Raji (cell line): Measurements from ENCODE around the gene CHAC2.

Experiments
- POLR2A ChIP-seq: IDR thresholded peaks from 2 replicates; pipeline ENCODE4 v1.6.1; 2011; ENCODE audit warnings: low read depth, low read length, control low read depth; ENCODE audit not compliant: insufficient read depth

The CHAC2 gene

DNA sequence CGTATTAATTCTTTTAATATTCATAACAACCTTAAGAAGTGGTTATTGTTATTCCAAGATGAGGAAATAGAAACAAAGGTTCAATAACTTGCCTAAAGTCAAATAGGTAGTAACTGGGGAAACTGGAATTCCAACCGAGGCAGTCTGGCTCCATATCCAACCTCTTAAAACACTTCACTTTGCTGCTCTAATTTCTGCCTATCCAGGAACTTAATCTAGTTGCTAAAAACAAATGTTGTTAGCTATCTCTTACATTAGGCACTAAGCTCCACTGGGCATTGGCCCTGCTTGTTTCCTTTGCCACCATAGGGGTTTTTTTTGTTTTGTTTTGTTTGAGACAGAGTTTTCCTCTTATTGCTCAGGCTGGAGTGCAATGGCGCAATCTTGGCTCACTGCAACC is 44.0 kb downstream of the CHAC2 start:
- no peak for TF ChIP-seq POLR2A

DNA sequence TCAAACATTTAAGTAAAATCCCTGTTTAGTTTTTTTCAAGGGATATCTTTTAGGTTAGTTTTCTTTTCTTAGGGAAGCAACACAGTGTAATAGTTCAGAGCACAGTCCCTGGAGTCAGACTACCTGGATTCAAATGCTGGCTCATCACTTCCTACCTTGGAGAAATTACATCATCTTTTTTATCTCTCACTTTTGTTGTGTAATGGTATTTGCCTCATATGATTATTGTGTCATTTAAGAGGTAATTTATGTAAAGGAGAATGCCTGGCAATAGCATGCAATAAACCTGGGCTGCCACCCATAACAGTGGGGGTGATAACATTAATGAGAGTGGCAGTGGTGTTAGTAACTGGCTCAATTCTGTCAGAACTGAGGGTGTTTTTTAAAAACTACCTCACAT is 45.5 kb downstream of the CHAC2 start:
- no peak for TF ChIP-seq POLR2A

DNA sequence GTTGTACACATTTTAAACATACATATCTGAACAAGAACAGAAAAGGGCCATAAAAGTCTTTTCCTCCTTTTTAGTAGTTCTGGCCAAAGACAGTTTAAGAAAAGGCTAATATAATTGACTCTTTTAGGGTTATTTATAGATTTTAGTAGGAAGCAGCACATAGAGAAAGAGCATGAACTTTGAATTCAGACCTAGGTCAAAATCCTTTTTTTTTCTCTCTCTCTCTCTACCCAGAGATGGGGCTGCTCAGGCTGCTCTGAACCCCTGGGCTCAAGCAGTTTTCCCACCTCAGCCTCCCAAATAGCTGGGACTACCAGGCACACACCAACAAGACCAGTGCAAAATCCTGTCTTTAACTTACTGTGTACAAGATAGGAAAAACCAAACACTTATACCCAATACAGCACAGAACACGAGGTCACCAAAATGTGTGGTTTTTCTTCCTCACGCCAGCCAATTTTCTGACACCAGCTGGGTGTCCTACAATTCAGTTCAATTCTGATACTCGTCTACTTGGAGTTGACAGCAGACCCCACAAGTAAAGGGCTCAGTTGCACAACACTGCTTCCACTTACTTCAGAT is 51.3 kb downstream of the CHAC2 start:
- no peak for TF ChIP-seq POLR2A

DNA sequence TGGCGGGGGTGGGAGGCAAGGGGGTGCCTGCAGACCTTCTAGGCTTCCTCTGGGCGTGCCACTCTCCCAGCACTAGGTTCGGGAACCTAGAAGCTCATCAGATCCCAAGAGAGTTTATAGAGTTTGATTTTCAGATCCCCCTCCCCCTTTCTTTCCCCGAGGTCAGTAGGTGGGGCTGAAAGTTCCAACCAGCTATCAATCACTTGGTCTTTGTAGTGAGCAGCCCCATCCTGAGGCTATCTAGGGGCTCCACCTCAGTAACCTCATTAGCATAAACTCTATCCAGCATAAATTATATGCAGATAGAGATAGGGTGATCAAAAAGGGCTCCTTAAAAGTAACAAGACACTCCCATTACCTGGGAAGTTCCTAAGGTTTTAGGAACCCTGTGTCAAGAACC is 52.0 kb downstream of the CHAC2 start:
- TF ChIP-seq POLR2A = no peak

DNA sequence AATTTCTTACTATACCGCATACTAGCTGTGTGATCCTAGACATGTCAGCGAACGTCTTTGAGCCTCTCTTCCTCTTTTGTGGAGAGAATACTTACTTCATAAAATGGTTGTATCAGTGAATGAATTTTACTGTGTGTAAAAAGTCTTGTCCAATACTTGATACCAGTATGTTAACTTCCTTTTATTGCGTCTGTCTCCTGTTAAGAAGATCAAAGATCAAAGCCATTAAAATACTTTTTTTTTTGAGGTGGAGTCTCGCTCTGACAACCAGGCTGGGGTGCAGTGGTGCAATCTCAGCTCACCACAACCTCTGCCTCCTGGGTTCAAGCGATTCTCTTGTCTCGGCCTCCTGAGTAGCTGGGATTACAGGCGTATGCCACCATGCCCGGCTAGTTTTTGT is 52.4 kb downstream of the CHAC2 start:
- no peak for TF ChIP-seq POLR2A

DNA sequence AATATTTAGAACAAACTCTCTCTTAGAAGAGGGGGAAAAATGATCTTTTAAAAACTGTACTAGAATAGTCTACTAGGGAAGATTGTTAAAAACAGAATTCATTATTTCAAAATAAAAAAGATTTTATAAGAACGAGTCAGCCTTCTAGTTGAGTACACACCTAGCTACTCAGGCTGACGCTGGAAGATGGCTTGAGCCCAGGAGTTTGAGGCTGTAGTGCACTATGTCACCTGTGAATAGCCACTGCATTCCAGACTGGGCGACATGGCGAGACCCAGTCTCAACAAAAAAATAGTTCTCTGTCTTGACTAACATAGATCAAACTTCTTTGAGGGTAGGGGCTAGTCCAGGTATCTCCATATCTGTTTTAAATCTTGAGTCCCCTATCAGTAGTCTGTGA is 53.1 kb downstream of the CHAC2 start:
- no peak for TF ChIP-seq POLR2A

DNA sequence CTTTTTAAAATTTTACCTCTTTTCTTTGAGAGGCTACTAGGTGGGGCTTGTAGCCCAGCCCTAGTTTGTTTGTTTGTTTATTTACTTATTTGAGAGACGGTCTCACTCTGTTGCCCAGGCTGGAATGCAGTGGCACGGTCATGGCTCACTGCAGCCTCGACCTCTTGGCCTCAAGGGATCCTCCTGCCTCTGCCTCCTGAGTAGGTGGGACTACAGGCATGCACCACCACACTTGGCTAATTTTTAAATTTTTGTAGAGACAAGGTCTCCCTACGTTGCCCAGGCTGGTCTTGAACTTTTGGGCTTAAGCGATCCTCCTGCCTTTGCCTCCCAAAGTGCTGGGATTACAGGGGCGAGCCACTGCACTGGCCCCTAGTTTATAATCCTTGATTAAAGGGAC is 54.2 kb downstream of the CHAC2 start:
- TF ChIP-seq POLR2A = no peak
